T-helper 2 cell (primary cell): Measurements from ENCODE around the gene SLC2A5.
"Not testable (repeated sequence)": the region's sequence is repeated elsewhere in the genome, so short reads cannot be mapped to it uniquely, and the experiment has no call there.

ENCODE experiments used
- DNase-seq, 5 experiments: peaks; one replicate each; pipeline versions ENCODE4 v3.0.0 to v3.0.0-alpha.2; 2012 to 2022
- total RNA-seq, 2 donors: gene quantifications; one replicate each; lab custom pipeline; 2026; lab: John Stamatoyannopoulos, UW

Gene SLC2A5
- total RNA-seq: 0 to 0.20 reads per million in 2 donors

- DNase-seq: no peak
Observed at GRCh38 chr1:9069326-9070100, at the start of gene SLC2A5. TSS of gene SLC2A5 (minus strand) at chr1:9069635. CDS start at chr1:9069536, 99 bp downstream.

GRCh38 chr1:9118186-9118585 is 48.8 kb upstream of the SLC2A5 start:
- DNase-seq: no peak

GRCh38 chr1:9115351-9116205 is 46.1 kb upstream of the SLC2A5 start:
- peak in 1 of 5 experiments; percentile 28 for DNase-seq

- no peak for DNase-seq
Observed at GRCh38 chr1:9112961-9113880, 43.8 kb upstream of the SLC2A5 start.

- DNase-seq: peak in 1 of 5 experiments; percentile 47
Observed at GRCh38 chr1:9111957-9112356, 42.5 kb upstream of the SLC2A5 start.

- DNase-seq: no peak
Observed at GRCh38 chr1:9111357-9111691, 41.9 kb upstream of the SLC2A5 start.

- DNase-seq: peak; percentile 50 to 80 (median 73)
Observed at GRCh38 chr1:9110669-9111356, 41.4 kb upstream of the SLC2A5 start.

- no peak for DNase-seq
Observed at GRCh38 chr1:9108056-9108665, 38.7 kb upstream of the SLC2A5 start.

GRCh38 chr1:9107136-9107535 is 37.7 kb upstream of the SLC2A5 start:
- DNase-seq: no peak

- no peak for DNase-seq
Observed at GRCh38 chr1:9106286-9106685, 36.9 kb upstream of the SLC2A5 start.

GRCh38 chr1:9105336-9105867 is 36.0 kb upstream of the SLC2A5 start:
- DNase-seq: no peak

- peak in 1 of 5 experiments; percentile 30 for DNase-seq
Observed at GRCh38 chr1:9101510-9102146, 32.2 kb upstream of the SLC2A5 start.

- no peak for DNase-seq
Observed at GRCh38 chr1:9100471-9101043, 31.1 kb upstream of the SLC2A5 start.

- no peak for DNase-seq
Observed at GRCh38 chr1:9099555-9099954, 30.1 kb upstream of the SLC2A5 start.

- no peak for DNase-seq
Observed at GRCh38 chr1:9097947-9098705, 28.7 kb upstream of the SLC2A5 start.

GRCh38 chr1:9095818-9096217 is 26.4 kb upstream of the SLC2A5 start:
- no peak for DNase-seq

GRCh38 chr1:9093996-9094595 is 24.7 kb upstream of the SLC2A5 start:
- not testable (repeated sequence) for DNase-seq

- DNase-seq: no peak
Observed at GRCh38 chr1:9093581-9093980, 24.1 kb upstream of the SLC2A5 start.

- DNase-seq: no peak
Observed at GRCh38 chr1:9093091-9093490, 23.7 kb upstream of the SLC2A5 start.
